SIG-M5 treated with dmso at 0.1 percent for 504 hours (cell line): ENCODE measurements around the gene SNX3.

Experiments
- DNase-seq: peaks from one replicate; lab custom pipeline; 2025; ENCODE audit not compliant: unreplicated experiment; lab: John Stamatoyannopoulos, UW

SNX3 gene

DNA sequence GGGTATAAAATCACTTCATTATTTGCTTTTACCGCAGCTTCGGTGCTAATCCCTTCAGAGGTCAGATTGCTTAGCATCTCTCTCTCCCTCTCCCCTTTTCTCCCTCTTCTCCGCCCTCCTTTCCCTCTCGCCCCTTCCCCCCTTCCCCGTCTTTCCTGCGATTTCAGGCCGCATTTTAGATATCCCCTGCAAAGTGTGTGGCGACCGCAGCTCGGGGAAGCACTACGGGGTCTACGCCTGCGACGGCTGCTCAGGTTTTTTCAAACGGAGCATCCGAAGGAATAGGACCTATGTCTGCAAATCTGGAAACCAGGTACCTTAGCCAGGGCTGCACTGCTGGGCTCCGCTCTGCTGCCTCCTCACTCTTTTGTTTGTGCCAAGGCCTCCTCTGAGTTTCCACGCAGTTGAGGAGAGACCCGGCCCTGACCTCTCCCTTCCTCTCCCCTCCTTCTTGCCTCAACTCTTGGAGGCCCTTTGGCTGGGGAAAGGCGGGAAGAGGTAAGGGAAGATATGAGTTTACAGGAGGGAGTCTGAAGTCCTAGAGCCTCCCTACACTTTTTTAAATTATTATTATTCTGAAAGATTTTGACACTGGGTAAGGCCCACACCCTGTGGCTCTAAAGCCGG is 89.4 kb downstream of the SNX3 start:
- no peak for DNase-seq

DNA sequence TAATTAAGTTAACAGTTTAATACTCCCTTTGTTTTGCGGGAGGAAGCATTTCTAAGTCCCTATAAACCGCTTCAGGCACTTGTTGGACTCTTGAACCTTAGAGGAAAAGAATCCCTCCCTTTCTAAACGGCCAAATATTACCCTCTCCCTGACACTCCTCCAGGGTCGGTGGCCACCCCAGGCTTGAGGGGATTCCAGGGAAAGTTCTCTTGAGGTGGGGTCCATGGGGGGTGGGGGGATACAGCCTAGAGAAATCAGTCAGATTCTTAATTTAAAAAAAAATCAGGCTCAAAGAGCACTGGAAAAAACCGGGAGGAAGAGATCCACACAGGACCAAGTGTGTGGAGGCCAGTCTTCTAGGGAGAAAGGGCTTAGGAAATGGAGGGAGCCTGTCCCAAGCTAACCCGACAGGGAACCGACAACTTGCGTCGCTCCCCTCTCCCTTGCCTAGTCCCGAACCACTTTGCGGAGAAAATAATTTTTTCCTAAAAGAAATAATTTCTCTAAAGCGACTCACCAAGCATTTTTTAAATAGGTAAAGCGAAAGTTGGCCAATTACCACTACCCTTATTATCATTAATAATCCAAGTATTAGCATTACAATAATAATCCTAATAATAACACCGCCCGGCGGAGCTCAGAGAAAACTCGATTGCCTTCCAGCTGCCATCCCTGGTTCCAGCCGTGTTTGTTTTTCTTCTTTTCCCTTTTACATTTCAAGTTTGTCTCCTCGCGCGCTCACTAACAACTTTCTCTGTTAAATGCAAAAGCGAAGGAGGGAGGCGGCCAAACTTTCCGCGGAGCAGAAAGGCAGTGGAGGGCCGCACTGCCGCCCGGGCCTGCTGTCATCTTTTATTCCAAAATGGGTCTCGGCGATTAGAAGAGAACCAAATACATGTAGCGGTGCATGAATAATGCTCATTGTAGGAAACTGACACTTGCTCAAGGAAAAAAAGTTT is 90.2 kb downstream of the SNX3 start:
- DNase-seq = no peak

- no peak for DNase-seq
These were observed 91.1 kb downstream of the SNX3 start for GRCh38 chr6:108169464-108170331.

DNA sequence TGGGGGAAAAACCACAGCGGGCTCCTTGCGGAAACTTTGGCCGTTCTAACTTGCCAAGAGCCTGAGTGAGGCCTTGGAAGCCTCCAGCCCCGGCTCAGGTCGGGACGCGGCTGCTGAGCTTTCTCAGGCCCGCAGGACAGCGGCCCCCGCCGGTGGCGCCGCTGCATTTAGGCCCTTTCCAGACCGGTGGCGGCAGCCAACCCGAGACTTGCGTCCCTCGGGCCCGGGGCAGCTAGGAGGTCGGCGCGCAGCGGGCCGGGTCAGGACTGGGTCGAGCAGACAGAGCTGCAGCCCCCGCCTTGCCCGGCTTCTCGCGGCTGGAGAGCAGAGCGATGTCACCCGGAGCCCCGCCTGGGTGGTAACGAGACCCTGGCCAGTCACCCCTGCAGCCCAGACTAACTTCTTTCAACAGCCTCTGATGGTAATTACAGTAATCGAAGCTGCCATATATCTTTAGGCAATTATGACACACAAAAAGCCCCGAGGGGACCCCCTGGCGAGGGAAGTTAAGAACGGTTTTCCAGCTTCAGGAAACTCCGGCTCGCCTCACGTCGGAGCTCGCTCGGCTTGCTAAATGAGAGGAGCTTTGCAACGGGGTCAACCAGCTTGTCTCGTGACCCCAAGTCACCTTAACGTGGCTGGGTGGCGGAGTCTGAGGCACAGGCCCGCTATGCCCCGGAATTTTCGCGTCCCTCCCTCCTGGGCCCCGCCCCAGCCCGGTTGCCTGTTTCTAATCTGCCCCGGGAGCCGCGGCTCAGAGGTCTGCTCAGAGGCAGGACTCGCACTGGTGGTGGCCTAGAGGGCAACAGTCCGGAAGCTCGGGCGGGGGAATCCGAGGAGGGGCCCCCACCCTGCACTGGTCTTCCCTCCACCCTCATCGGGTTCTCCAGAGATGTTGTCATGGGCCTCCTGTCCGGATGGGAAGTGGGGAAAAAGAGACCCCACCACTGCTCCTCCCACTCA is 92.1 kb downstream of the SNX3 start:
- DNase-seq = no peak

GRCh38 chr6:108168090-108168463 is 92.8 kb downstream of the SNX3 start:
- DNase-seq = no peak

- DNase-seq = no peak
These were observed 93.3 kb downstream of the SNX3 start for GRCh38 chr6:108167449-108168089.

DNA sequence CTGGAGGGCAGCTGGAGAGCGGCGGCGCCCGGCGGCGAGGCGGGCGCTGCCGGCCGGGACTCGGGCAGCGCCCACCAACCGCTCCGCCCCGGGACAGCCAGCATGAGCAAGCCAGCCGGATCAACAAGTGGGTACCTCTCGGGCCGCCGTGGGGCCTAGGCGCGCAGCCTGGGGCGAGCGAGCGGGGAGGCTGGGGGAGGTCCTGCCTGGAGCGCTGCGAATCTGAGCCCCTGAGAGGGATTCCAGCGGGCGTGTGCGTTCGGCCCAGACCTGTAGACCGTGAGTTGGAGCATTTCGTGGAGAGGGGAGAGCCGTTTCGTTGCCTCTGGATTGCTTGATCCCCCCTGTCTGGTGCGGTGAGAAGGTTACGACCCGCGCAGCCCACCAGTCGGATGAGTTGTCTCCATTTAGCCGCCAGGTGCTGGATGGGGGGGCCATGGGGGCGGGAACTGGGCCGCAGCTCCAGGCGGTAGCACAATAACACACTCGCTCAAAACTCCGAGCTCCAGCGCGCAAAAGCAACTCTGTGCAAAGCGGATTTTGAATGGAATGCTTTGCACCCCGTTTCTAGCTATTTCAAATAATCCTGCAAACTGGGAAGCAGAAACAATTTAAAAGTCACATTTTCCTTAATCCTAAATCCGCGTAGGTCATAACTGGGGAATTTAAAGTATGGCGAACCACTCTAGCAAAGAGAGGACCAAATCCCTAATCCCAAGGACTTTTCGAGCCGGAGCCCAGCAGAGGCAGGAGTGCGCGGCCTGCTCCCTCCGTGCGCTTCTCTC is 94.0 kb downstream of the SNX3 start:
- DNase-seq = no peak

GRCh38 chr6:108165714-108166663 is 94.9 kb downstream of the SNX3 start, which contains the start of gene NR2E1:
NR2E1 (plus strand) TSS chr6:108166022; CDS start chr6:108166766, 744 bp downstream.
- DNase-seq = no peak

GRCh38 chr6:108164815-108165706 is 95.8 kb downstream of the SNX3 start:
- no peak for DNase-seq

DNA sequence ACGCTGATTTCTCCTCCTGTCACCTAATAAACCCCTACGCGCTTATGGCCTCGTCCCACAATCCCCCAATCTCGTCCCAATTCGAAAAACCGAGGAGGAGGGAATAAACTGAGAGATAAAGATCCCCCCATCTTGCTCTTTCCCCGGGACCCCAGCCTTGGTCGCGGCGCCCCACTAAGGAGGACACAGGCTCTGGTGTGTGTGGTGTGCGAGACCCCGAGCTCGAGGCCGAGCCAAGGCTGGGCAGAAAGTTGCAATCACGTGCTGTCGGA is 96.4 kb downstream of the SNX3 start:
- no peak for DNase-seq

- DNase-seq = no peak
These were observed 96.9 kb downstream of the SNX3 start for GRCh38 chr6:108163644-108164542.

DNA sequence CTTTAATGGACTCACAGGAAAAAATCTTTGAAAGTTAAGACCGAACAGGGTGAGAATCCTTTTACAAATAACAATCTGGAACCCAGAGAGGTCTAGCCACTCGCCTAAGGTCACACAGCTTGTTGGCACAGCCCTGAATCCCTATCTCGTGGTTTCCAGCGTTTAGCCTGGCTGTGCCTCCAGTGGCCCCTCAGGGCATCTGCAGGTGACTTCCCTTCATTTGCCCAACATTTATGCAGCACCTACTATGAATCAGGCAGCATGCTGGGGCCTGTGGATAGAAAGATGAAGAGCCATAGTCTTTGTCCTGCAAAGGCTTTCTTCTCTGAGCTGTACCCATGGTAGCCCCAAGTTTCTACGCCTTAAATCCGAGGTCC is 97.6 kb downstream of the SNX3 start:
- DNase-seq = no peak

DNA sequence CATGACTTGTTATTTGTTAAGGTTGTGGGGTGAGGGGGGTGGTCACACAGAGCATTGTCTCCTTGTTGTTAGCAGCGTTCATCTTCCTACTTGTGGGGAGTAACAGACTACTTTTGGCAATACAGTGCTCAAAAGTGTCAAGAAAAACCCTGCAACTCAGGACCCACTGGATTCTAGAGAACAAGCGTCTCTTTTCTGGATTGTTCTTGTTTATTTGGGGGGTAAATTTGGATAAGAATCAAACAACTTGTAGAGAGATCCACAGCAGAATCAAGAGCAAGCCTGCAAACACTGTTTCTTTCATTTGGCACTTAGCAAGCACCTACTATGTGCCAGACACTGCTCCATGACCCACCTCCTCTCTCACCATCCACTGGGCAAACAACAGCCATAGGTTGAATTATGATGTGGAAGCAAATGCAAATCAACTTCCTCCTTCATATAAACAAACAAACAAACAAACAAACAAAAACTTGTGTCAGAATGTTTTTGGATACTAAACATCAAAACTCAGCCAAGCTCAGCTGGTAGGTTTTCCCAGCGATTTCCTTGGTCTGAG is 99.0 kb downstream of the SNX3 start:
- no peak for DNase-seq
